ENCODE data around the gene NOD1. TPM values are rescaled to one million over a fixed set of nuclear protein-coding genes. Genes with fewer than 3 reads are reported as not detected.
"Not testable (repeated sequence)": the region's sequence is repeated elsewhere in the genome, so short reads cannot be mapped to it uniquely, and the experiment has no call there.

Gene NOD1
- polyA plus RNA-seq, 2 of the 4 experiments (the other 2 are of a cell fraction): 4.8 to 6.5 TPM

GRCh38 chr7:30389791-30390190 lies 88.8 kb downstream of the NOD1 start (continued):
- TF ChIP-seq SREBF2 (IDR thresholded peaks at IDR 0.05) (no peak), RNF2 (IDR thresholded peaks at IDR 0.05; ENCODE audit: borderline replicate concordance, low read depth) (no peak), HDAC2 (IDR thresholded peaks at IDR 0.05) (no peak)

GRCh38 chr7:30382607-30383006 lies 96.0 kb downstream of the NOD1 start:
- Histone ChIP-seq H3K4me3 (no peak overlapping the region), H3K27ac (no peak overlapping the region), H3K9me3 (peaks cover 3% of the 10 kb centered on the region; the same call in 2 of the 3 replicates), H3K4me1 (peaks cover 9% of the 10 kb centered on the region; the same call in 2 of the 3 replicates), H3K4me2 (no peak overlapping the region)
- FAIRE-seq (no peak), ATAC-seq (no peak), DNase-seq (ENCODE audit: low read depth in 1 of 2, low spot score in 1 of 2) (no peak)
- POLR2A ChIA-PET: no interaction called here
- CTCF ChIA-PET: no interaction called here
- no peak for TF ChIP-seq MYC (IDR thresholded peaks at IDR 0.05; ENCODE audit: borderline replicate concordance, low read length)
- TF ChIP-seq FOSL2 (IDR thresholded peaks at IDR 0.05): no peak
- no peak for TF ChIP-seq FOSL2 (CRISPR knock-in tag; IDR thresholded peaks at IDR 0.05)
- no peak for TF ChIP-seq ZSCAN20 (CRISPR knock-in tag; IDR thresholded peaks at IDR 0.05)
- TF ChIP-seq CTCF (IDR thresholded peaks at IDR 0.05): no peak
- no peak for TF ChIP-seq HOXA7 (CRISPR knock-in tag; IDR thresholded peaks at IDR 0.05)
- no peak for TF ChIP-seq KDM5A (IDR thresholded peaks at IDR 0.05)
- no peak for TF ChIP-seq POLR2A (IDR thresholded peaks at IDR 0.05; ENCODE audit: low read length)
- TF ChIP-seq, protein P1, sequence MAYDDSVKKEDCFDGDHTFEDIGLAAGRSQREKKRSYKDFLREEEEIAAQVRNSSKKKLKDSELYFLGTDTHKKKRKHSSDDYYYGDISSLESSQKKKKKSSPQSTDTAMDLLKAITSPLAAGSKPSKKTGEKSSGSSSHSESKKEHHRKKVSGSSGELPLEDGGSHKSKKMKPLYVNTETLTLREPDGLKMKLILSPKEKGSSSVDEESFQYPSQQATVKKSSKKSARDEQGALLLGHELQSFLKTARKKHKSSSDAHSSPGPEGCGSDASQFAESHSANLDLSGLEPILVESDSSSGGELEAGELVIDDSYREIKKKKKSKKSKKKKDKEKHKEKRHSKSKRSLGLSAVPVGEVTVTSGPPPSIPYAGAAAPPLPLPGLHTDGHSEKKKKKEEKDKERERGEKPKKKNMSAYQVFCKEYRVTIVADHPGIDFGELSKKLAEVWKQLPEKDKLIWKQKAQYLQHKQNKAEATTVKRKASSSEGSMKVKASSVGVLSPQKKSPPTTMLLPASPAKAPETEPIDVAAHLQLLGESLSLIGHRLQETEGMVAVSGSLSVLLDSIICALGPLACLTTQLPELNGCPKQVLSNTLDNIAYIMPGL (CRISPR knock-in tag; IDR thresholded peaks at IDR 0.05; ENCODE audit: borderline replicate concordance): no peak
- WGBS (ENCODE audit: missing lambda C conversion rate): 93% methylated on average over 1 of the region's 1 CpG

DNA sequence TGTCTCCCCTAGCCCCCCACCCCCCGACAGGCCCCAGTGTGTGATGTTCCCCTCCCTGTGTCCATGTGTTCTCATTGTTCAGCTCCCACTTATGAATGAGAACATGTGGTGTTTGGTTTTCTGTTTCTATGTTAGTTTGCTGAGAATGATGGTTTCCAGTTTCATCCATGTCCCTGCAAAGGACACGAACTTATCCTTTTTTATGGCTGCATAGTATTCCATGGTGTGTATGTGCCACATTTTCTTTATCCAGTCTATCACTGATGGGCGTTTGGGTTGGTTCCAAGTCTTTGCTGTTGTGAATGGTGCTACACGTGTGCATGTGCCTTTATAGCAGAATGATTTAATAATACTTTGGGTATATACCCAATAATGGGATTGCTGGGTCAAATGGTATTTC lies 97.8 kb downstream of the NOD1 start:
- ATAC-seq; H3K4me2 ChIP-seq; H3K4me1 ChIP-seq; DNase-seq (ENCODE audit: low read depth in 1 of 2, low spot score in 1 of 2); CTCF ChIA-PET; POLR2A ChIA-PET; H3K9me3 ChIP-seq; H3K4me3 ChIP-seq; H3K27ac ChIP-seq; FAIRE-seq: not testable (repeated sequence)
- 70% methylated on average over 4 of the region's 4 CpGs for WGBS (ENCODE audit: missing lambda C conversion rate)

DNA sequence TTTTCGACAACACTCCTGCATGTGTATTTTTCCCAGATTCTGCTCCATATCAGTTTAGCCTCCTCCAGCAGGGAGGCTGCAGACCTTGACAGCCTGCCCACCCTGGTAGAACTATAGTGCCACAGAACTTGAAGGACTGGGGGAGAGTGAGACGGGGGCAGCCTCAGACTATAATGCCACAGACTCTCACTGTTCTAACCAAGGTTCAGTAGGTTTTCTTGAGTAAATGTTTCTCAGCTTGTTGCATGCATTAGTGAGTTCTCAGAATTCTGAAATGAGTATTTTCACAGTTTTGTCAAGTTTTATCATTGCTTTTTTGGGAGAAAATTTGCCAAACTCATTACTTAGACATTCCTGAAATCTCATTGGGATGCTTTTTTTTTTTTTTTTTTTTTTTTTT lies 98.3 kb downstream of the NOD1 start:
- ChIA-PET POLR2A (no interaction called here), CTCF (no interaction called here)
- TF ChIP-seq, protein P2, sequence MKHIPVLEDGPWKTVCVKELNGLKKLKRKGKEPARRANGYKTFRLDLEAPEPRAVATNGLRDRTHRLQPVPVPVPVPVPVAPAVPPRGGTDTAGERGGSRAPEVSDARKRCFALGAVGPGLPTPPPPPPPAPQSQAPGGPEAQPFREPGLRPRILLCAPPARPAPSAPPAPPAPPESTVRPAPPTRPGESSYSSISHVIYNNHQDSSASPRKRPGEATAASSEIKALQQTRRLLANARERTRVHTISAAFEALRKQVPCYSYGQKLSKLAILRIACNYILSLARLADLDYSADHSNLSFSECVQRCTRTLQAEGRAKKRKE (CRISPR knock-in tag; IDR thresholded peaks at IDR 0.05; ENCODE audit: low read depth): no peak
- TF ChIP-seq RCOR1 (IDR thresholded peaks at IDR 0.05; ENCODE audit: low read depth, low read length) (no peak), ZNF302 (CRISPR knock-in tag; IDR thresholded peaks at IDR 0.05) (no peak), JUN (IDR thresholded peaks at IDR 0.05) (no peak), JUNB (IDR thresholded peaks at IDR 0.05) (no peak), FOSL2 (IDR thresholded peaks at IDR 0.05) (no peak), FOSL2 (CRISPR knock-in tag; IDR thresholded peaks at IDR 0.05) (no peak), HEYL (CRISPR knock-in tag; IDR thresholded peaks at IDR 0.05) (no peak), E2F6 (IDR thresholded peaks at IDR 0.05; ENCODE audit: borderline replicate concordance, low read depth) (no peak), ZFP36 (IDR thresholded peaks at IDR 0.05; ENCODE audit: borderline replicate concordance, partially characterized antibody) (no peak), TP53 (CRISPR knock-in tag; IDR thresholded peaks at IDR 0.05) (no peak), FOSB (CRISPR knock-in tag; IDR thresholded peaks at IDR 0.05) (no peak), CHD4 (IDR thresholded peaks at IDR 0.05; ENCODE audit: borderline replicate concordance) (no peak), TFCP2L1 (CRISPR knock-in tag; IDR thresholded peaks at IDR 0.05) (no peak), FOXS1 (CRISPR knock-in tag; IDR thresholded peaks at IDR 0.05) (no peak), ZSCAN20 (CRISPR knock-in tag; IDR thresholded peaks at IDR 0.05) (no peak), CHD2 (IDR thresholded peaks at IDR 0.05; ENCODE audit: low read length, partially characterized antibody) (no peak), EHF (CRISPR knock-in tag; IDR thresholded peaks at IDR 0.05) (no peak)
- FAIRE-seq: no peak
- 90% methylated on average over 2 of the region's 2 CpGs for WGBS (ENCODE audit: missing lambda C conversion rate)
- no peak overlapping the region for H3K4me3 ChIP-seq
- no peak for DNase-seq (ENCODE audit: low read depth in 1 of 2, low spot score in 1 of 2)
- peaks cover 3% of the 10 kb centered on the region; the same call in 2 of the 3 replicates for H3K9me3 ChIP-seq
- no peak overlapping the region for H3K27ac ChIP-seq
- H3K4me1 ChIP-seq: peaks cover 9% of the 10 kb centered on the region; the same call in 2 of the 3 replicates
- no peak for ATAC-seq
- no peak overlapping the region for H3K4me2 ChIP-seq

Measured in A549 (cell line).